Gastroesophageal sphincter (tissue), 3 donors: Measurements from ENCODE around the gene HYAL1.

Source experiments
- EP300 ChIP-seq: sonication (generic); formaldehyde crosslinking; IDR thresholded peaks from one replicate; pipeline ENCODE4 v1.6.1; 2017; ENCODE audit warnings: antibody characterized with exemption, mild to moderate bottlenecking
- POLR2A ChIP-seq, 2 donors: fragments of 450-650 bp; IDR thresholded peaks; one replicate each; pipeline ENCODE4 v1.6.1; 2017; ENCODE audit warnings: antibody characterized with exemption in 2 of 2, mild to moderate bottlenecking in 2 of 2, moderate library complexity in 1 of 2
- TF ChIP-seq, protein P1 (sequence below), 4 experiments: fragments of 200-600 bp in 2 of 4; fragments of 450-650 bp in 2 of 4; sonication (generic) in 1 of 4; IDR thresholded peaks; one replicate each; pipeline ENCODE4 v1.5.1; 2017 to 2019; ENCODE audit warnings: antibody characterized with exemption in 4 of 4, mild to moderate bottlenecking in 2 of 4, moderate library complexity in 2 of 4

DNA sequence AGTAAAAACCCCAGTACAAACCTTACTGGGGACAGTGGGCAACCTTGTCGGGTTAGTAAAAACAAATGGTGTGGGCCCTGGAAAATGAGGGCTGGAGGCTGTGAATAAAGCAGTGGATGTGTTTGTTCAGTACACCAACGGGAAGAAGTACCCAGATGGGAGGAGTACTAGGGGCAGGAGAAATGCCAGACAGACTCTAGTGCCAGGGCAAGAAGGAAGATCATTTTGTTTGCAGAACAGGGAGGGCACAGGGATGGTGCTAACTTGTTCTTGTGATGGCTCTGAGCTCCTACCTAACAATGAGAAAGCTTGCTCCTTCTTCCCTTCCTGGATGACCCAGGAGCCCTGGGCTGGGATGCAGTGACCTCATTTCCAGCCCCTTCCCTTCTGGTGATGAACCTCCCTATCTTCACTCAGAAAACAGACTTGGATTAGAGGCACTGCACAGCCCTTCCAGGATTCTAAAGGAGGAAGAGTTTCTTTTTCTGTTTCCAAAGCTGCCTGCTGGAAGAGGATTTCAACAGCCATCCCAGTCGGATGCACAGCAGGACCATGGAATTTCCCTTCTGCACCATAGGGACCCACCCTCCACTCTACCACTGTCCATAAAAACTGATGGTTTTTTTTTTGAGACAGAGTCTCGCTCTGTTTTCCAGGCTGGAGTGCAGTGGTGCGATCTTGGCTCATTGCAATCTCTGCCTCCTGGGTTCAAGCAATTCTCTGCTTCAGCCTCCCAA is 31.1 kb upstream of the HYAL1 start:
- TF ChIP-seq POLR2A (IDR thresholded peaks at IDR 0.05) = no peak
- TF ChIP-seq, protein P1, sequence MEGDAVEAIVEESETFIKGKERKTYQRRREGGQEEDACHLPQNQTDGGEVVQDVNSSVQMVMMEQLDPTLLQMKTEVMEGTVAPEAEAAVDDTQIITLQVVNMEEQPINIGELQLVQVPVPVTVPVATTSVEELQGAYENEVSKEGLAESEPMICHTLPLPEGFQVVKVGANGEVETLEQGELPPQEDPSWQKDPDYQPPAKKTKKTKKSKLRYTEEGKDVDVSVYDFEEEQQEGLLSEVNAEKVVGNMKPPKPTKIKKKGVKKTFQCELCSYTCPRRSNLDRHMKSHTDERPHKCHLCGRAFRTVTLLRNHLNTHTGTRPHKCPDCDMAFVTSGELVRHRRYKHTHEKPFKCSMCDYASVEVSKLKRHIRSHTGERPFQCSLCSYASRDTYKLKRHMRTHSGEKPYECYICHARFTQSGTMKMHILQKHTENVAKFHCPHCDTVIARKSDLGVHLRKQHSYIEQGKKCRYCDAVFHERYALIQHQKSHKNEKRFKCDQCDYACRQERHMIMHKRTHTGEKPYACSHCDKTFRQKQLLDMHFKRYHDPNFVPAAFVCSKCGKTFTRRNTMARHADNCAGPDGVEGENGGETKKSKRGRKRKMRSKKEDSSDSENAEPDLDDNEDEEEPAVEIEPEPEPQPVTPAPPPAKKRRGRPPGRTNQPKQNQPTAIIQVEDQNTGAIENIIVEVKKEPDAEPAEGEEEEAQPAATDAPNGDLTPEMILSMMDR (IDR thresholded peaks at IDR 0.05) = no peak
- no peak for TF ChIP-seq EP300
